Activated CD4-positive, CD25-positive, alpha-beta regulatory T cell treated with anti-CD3 and anti-CD28 coated beads, Interleukin-2, amount 50 U/mL, for 24 hours (primary cell): ENCODE results near the gene CALR.
"Not testable (repeated sequence)": the region's sequence is repeated elsewhere in the genome, so short reads cannot be mapped to it uniquely, and the experiment has no call there.

Experiments
- ATAC-seq, 2 donors: fragments of 150-1000 bp; cut with Tn5 transposase; one replicate each; pipeline ENCODE4 v1.10.0; 2021; ENCODE audit warnings: mild to moderate bottlenecking in 1 of 2, moderate library complexity in 1 of 2

The CALR gene

DNA sequence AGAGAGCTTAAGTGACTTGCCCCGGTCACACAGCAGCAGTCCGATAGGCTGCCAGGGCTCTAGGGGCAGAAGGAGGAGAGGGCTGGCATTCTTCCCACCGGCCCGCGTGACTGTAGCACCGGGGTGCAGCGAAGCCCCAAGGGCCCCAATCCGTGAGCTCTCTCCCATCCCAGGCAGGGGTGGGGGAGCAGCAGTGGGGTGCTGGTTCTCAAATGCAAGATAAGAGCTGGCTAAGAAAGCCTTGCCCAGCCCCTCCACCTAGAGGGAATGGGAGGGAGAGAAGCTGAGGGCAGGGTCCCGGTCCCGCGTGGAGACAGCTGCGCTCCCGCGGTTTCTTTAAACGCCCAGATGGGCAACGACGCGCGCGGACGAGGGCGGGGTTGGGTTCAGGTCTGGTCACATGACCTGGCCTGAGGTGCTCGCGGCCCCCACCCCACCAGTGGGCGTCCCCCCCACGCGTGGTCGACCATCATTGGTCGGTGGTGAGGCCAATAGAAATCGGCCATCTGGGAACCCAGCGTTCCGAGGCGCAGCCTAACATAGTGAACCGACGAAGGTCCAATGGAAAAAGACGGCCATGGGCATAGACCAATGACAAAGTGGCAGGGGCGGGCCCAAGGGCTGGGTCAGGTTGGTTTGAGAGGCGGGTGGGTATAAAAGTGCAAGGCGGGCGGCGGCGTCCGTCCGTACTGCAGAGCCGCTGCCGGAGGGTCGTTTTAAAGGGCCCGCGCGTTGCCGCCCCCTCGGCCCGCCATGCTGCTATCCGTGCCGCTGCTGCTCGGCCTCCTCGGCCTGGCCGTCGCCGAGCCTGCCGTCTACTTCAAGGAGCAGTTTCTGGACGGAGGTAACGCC is at the start of gene CALR:
CALR (plus strand) TSS at position 683 of the 852 bp plus-strand sequence; CDS start at position 754, 71 bp downstream.
- peak; percentile 89 to 92 for ATAC-seq

DNA sequence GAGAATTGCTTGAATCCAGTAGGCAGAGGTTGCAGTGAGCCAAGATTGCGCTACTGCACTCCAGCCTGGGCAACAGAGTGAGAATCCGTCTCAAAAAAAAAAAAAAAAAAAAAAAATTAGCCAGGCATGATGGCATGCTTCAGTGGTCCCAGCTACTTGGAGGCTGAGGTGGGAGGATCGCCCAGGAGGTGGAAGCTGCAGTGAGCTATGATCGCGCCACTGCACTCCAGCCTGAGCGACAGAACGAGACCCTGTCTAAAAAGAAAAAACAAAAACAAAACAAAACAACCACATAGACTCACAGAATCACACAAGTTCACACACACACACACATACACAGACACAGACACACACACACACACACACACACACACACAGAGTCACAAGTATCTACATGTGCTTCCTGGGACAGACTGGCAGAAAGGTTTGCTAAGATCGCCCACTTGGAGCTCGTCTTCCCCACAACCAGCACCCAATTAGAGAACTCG is 48.1 kb upstream of the CALR start:
- ATAC-seq, result not testable (repeated sequence)

DNA sequence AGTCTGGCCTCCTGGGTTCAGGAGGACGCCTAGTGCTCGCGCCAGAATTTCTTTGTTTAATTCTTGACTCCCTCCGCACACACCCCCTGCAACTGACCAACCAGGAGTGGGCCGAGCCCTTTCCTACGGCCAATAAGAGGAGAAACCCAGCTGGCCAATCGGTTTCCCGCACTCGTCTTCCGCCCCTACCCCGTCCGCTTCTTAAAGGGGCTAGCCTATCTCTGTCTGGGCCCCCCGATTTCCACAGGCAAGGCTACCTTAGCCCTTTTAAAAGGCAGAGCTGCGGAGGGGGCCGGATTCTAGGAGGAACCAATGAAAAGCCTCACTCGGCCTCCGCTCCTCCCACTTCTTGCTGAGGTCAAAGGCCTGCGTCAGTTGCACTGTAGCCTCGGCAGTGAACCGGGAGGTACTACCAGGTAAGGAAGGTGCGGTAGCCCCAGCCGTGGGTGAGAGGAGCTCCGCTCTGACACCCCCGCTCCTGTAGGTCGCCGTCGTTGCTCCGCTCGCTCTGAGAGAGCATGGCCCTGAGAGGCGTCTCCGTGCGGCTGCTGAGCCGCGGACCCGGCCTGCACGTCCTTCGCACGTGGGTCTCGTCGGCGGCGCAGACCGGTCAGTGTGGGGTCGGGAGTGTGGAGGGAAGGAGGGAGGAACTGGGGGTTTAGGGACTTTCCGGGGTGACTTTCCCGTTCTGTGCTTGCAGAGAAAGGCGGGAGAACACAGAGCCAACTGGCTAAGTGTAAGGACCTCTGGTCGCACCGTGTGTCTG is 47.4 kb upstream of the CALR start, which contains the start of gene GCDH:
GCDH (plus strand) TSS at position 374 of the 766 bp plus-strand sequence; CDS start at position 519, 145 bp downstream.
- ATAC-seq, result peak; percentile 98

DNA sequence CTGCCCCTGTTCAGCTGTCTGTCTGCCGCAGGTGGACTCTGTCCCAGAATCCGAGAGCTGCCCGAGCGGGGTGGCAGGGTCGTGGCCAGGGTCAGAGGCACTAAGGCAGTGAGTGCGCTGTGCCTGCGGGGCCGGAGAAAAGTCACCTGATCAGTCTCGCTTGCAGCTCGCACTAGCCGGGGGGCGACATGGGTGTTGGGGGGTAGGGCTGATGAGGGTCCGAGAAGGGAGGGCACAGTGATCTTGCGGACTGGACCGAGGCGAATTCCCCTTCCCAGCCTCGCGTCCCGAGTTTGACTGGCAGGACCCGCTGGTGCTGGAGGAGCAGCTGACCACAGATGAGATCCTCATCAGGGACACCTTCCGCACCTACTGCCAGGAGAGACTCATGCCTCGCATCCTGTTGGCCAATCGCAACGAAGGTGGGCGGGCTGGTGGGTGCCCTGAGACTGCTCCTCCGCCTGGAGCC is 46.8 kb upstream of the CALR start:
- no peak for ATAC-seq

DNA sequence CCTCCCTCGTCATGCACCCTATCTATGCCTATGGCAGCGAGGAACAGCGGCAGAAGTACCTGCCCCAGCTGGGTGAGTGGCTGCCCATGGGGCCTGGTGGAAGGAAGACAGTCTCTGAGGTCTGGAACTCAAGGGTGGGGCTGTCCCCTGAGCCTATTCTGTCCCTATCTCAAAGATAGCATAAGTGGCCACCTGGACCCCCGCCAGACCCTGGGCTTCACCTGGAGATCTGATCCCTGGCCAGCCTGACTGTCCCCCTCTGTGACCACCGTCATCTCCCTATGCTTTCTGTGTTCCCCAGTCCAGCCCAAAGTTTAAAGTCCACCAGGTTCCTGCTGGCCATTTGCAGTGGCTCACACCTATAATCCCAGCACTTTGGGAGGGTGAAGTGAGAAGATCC is 44.8 kb upstream of the CALR start:
- no peak for ATAC-seq

DNA sequence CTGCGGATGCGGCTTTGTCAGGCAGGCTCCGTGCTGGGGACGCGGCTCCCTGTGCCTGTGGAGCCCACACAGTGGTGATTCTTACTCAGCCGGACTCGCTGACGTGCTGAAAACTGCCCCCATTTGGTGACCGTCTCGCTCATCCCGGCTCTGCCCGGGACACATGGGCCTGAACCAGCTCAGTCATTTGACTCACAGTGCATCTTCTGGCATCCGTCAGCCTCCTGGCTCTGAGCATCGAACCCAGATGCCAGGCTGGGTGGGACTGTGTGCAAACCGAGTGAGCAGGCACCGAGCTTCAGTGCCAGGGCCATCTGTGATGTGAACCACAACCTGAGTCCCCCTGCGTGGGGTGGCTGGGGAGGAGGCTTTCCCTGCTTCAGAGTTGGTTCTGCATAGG is 41.9 kb upstream of the CALR start:
- ATAC-seq, result no peak

DNA sequence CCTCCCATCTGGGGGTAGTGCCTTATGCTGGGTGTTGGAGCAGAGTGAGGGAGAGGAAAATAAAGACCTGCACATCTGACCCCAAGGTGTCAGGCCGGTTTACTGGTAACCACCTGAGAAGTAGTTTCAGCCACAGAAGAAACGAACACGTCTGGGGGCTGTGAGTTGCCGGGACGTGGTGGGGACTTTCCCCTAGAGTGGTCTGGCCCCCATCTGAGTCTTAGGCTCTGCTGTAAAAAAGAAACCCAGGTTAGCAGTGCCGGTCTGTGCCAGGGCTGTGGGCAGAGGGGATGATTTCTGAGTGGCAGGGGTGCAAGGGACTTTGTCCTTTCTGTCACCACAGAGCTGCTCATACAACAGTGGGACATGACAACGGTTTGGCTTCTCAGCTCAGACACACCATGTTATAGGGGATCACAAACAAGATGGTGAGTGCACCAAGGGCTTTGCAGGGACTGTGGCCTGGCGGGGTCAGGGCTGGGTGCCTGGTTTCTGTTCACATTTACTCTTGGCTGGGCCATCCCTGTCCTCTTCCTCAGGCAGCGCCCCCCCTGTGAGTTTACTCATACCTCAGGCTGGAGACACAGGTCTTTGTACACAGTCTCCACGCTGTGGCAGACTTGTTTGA is 38.4 kb upstream of the CALR start:
- ATAC-seq, result peak; percentile 38 to 48

DNA sequence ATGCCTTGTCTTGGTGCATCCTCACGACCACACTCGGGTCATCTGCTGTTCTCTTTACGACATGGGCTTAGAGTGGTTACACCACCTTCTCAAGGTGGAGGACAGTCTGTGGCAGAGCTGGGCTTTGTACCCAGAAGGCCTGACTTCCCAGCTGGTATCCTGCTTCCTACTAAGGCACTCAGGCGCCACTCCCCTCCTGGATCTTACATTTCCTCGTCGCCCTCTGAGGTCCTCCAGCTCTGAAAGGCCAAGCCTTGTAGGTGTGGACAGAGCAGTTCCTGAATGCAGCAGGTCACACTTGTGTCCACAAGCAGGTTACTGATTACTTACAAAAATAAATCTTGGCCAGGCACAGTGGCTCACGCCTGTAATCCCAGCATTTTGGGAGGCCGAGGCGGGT is 31.2 kb upstream of the CALR start:
- ATAC-seq, result no peak

DNA sequence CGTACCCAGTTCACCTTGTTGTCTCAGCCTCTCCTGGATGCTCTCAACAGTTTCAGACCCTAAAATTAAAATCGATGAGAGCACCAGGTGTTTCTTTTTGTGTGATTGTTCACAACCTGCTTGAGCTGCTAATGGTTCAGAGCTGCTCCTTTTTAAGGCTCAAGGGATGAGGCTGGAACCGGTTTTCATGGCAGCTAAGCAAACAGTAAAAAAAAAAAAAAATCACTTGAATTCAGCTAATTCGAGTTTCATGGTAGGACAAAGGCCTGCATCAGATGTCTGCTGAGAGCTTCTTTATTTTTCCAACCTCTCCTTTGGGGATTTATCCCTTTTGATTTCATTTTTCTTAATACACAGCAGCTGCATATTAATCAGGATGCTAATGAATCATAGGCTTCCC is 25.8 kb upstream of the CALR start:
- no peak for ATAC-seq

DNA sequence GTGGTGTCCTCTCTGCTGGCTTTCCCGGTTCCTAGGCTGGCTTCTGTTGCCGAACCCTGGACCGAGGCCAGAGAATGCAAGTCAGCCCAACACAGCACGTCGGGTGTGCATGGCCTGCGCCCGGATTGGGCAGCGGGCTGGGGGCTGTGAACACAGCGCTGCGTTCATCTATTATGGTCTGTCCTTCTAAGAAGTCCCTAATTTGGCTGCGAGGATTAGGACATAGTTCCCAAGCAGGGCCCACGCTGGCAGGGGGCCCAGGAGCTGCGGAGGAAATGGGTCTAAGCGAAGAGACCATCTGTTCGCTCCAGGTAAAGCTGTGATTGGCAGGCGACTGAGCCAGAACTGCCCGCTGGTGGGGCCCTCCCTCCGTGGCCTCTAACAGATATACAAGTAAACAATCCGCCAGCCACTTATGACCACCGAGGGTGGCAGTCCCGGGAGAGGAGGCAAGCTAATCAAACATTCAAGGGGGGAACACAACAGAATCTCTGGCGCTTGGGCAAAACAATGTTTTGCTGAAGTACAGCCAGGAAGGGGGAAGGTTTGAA is 25.3 kb upstream of the CALR start:
- ATAC-seq, result no peak

DNA sequence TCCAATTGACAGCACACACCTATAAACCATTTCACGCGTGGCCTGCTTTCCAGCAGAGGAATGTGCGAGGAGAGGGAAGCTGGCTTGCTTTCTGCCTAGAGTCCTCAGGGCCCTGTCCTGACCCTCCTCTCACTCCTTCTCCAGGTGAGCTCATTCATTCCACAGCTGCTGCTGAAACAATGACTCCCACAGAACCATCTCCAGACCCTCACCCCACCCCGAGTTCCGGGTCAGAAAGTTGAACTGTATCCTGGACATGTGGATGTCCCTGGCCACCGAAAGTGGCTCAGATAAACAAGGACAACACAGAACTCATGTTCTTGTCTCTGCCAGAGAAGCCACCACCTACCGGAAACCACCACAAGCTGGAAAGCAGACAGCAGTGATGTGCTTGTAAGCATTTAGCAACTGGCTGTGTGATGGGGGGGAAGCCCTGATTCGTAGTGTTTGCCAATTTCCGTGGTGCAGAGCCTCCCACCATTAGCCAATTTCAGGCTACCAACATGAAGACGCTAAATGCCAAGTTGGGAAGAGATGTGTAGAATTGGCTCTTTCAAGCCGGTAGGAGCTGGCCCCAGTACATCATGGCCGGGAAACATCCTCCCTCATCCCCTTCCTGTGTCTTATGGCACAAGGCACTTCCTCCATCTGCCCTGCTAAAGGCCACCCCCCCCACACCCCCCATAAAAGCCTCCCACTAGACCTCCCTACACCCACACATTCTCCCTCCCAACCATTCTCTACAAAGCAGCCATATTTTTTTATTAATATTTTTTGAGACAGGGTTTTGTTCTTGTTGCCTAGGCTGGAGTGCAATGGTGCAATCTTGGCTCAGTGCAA is 24.3 kb upstream of the CALR start:
- ATAC-seq, result peak; percentile 38 to 41

DNA sequence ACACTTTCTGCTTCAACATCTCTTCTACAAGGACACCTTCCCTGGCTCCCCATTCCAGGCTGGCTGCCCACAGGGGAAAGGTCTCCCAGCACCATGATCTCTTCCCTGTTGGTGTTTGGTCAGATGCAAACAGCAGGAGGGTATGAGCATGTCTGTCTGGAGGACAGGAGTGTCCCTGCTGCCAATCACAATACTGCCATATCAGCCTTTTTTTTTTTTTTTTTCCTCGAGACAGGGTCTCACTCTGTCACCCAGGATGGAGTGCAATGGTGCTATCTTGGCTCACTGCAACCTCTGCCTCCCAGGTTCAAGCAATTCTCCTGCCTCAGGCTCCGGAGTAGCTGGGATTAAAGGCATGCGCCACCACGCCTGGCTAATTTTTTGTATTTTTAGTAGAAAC is 22.5 kb upstream of the CALR start:
- ATAC-seq, result not testable (repeated sequence)

DNA sequence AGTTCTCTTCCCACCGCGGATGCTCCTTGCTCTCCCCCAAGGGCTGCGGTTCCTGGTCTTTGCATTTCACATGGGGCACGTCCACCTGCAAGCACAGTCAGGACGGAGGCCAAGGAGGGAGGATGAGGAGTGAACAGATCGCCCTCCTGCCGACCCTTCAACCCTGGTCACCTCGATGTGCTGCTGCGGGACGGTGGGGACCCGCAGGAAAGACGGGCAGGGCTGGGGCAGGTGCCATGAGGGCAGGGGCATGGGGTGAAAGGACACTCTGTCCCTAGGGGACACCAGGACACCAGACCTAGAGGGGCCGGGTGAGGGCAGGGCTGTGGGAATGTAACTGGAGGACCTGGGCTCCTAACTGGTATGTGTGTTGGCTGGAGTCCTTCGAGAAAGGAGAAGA is 20.2 kb upstream of the CALR start:
- no peak for ATAC-seq

DNA sequence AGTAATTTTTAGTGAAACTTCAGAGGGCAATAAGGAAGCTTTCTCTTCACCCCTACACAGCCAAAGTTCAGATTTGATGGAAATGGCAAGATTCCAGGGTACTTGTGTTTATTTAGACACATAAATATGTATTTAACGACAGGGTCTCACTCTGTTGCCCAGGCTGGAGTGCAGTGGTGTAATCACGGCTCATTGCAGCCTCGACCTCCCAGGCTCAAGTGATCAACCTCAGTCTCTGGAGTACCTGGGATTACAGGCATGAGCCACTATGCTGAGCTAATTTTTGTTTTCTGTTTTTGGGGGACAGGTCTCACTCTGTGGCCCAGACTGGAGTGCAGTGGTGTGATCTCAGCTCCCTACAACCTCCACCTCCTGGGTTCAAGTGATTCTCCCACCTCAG is 17.4 kb upstream of the CALR start:
- ATAC-seq, result no peak

DNA sequence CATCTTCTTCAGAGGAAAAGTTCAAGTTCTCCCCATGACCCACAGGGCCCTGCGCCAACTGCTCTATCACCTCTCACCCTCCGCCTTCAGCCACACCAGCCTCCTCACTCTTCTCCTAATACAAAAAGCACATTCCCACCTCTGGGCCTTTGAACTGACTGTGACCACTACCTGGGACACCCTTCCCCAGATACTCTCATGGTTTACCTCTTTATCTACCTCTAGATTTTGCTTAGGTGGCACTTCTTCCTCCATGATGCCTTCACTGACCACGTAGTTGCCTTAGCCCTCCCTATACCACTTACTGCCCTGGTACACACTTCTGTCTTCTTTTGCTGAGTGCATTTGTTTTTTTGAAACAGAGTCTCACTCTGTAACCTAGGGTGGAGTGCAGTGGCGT is 15.4 kb upstream of the CALR start:
- ATAC-seq, result no peak

DNA sequence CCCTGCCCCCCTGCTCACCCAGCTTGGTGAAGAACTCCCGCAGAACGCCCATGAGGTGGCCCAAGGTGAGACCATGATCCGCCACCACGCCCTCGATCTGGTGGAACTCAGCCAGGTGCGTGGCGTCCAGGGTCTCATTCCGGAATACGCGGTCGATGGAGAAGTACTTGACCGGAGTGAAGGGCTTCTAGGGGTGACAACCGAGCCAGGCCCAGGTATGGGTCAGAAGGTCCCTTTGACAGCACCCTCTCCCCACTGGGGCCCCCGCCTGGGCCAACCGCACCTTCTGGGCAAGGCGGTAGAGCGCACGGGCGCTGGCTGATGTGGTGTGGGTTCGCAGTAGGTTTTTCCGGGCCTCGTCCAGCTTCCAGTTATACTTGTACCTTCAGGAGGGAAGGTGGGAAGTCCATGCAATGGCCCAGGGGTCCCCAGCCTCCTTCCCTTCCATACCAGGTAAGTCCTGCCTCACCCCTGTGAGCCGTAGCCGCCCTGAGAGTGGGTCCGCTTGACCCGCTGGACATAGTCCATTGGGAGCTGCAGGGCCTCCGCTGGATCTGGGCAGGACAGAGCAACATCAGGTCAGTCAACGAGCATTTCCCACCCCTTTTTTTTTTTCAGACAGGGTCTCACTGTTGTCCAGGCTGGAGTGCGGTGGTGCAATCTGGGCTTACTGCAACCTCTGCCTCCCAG is 13.6 kb upstream of the CALR start:
- ATAC-seq, result no peak

DNA sequence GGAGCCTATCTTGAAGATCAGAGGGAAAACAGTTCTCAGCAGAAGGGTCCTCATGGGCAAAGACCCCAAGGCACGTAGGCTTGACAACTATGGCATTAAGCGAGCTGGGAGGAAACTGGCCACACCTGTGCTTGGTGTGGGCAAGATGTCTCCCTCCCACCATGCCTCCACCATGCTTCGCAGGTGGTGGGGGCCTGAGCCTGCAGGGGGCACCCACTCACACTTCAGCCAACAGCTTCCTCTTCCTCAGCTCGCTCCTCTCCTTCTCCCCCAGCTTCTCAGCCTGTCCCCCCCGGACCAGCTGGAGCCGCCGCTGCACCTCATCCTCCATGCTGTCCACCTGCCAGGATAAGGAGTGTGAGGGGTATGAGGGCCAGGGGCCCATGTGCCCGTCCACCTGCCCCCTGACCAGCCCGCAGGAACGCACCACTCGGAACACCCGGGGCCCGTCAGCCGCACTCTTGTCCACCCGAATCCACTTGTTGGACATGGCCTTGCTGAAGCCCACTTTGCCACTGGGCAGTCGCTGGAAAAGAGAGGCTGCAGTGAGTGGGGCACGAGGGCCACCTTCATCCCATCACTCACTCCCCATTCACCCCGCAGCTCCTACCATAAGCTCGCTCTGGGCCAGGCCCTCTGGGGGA is 8.3 kb upstream of the CALR start:
- ATAC-seq, result no peak

DNA sequence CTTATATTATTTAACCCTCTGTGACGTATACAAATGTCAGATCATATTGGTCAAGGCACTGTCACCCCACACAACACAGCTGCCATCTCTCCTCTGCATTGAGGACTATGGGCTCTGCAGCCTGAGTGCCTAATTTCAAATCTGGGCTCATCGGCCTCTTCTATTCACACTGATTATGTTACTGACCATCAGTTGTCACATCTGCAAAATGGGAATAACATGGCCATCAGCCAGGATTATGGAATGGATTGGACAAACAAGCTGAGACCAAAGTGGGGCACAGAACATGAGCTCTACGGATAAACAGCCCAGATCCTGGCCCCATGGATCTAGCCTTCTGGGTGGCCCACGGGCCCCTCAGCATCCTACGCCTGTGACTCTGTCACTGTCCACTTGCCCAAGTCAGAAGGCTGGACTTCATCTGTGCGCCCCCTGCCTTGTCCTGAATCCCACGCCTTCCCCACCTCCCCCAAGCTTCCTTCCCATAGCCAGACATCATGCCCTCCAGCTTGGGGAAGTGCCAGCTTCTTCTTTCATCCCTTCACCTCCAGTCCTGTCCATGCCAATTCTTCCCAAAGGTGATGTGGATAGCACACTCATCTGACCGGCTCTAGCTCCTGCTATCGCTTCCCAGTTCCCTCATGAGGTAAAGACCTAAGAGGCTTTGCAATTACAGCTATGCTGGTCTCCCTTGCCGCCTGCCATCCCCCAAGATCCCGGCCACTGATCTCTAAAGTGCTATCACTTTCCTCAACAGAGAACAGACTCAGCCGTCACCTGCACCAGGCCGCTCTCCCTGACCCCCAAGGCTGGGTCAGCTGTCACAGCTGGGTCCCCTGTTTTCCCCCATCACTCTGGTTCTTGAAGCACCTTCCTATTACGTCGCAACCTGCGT is 5.8 kb upstream of the CALR start:
- ATAC-seq, result no peak

DNA sequence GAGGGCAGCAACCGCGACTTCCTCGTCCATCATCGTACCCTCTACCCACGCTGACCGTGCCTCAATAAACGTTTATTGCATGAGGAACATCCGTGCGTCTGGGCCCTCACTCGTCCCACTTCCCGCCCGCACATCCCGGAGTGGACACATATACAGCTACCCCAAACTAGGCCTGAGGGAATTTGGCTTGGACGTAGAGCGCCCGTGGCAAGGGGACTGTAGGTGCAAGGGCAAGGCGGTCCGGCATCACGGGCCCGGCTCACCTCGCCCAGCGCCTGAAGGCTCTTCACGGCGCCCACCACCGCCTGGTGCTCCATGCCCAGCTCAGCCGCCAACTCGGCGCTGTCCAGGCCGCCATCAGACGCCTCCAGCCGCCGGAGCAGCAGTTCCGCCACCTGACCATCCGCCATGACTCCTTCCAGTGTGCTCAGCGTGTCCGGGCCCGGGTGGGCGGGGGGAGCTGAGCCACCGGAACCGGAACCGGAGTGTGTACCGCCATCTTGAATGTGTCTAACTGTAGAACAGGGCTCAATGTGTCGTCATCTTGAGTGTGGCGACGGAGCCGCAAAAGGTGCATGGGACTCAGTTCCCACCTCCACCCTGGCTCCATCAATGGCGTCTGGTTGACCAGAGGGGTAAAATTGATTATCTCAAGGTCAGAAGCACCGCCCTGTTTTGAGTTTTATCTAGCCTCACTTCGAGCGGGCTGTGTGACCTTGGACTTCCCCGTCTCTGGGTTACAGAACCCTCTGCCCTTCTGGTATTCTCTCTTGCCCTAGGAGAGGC is 4.9 kb upstream of the CALR start, which contains the start of gene FARSA:
FARSA (minus strand) TSS at position 425 of the 786 bp plus-strand sequence; CDS start at position 410, 15 bp downstream.
- peak; percentile 66 to 72 for ATAC-seq
